ENCODE results near the gene SH2D4B.

GRCh38 chr10:80545258-80545881 is 7.7 kb downstream of the SH2D4B start:
- TF ChIP-seq EP300 (IDR thresholded peaks at IDR 0.05) (no peak), POLR2AphosphoS5 (IDR thresholded peaks at IDR 0.05) (no peak)
- TF ChIP-seq, protein P1, sequence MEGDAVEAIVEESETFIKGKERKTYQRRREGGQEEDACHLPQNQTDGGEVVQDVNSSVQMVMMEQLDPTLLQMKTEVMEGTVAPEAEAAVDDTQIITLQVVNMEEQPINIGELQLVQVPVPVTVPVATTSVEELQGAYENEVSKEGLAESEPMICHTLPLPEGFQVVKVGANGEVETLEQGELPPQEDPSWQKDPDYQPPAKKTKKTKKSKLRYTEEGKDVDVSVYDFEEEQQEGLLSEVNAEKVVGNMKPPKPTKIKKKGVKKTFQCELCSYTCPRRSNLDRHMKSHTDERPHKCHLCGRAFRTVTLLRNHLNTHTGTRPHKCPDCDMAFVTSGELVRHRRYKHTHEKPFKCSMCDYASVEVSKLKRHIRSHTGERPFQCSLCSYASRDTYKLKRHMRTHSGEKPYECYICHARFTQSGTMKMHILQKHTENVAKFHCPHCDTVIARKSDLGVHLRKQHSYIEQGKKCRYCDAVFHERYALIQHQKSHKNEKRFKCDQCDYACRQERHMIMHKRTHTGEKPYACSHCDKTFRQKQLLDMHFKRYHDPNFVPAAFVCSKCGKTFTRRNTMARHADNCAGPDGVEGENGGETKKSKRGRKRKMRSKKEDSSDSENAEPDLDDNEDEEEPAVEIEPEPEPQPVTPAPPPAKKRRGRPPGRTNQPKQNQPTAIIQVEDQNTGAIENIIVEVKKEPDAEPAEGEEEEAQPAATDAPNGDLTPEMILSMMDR (IDR thresholded peaks at IDR 0.05), result no peak

Data from sigmoid colon (tissue), 4 donors.